ENCODE results near the gene DPM1. TPM values are rescaled to one million over a fixed set of nuclear protein-coding genes. Genes with fewer than 3 reads are reported as not detected.
A peak's percentile ranks its signal among the peaks of the same experiment; 100 is the strongest.

The DPM1 gene
- total and polyA plus RNA-seq, 2 experiments from 2014 or later, result 76.2 to 89.8 TPM

GRCh38 chr20:50920997-50921396 lies 37.3 kb downstream of the DPM1 start:
- peak in 1 of 2 donors; percentile 49 for DNase-seq (ENCODE audit: low read depth in 1 of 2, low spot score in 1 of 2)
- Histone ChIP-seq H3K4me1 (ENCODE audit: low read depth) (peaks cover 17% of the 10 kb centered on the region), H3K27ac (no peak overlapping the region), H3K4me3 (no peak overlapping the region), H3K36me3 (peaks cover 8% of the 10 kb centered on the region), H3K9me3 (ENCODE audit: low read depth) (no peaks in the 10 kb centered on the region), H3K27me3 (no peaks in the 10 kb centered on the region)
- TF ChIP-seq, protein P1, sequence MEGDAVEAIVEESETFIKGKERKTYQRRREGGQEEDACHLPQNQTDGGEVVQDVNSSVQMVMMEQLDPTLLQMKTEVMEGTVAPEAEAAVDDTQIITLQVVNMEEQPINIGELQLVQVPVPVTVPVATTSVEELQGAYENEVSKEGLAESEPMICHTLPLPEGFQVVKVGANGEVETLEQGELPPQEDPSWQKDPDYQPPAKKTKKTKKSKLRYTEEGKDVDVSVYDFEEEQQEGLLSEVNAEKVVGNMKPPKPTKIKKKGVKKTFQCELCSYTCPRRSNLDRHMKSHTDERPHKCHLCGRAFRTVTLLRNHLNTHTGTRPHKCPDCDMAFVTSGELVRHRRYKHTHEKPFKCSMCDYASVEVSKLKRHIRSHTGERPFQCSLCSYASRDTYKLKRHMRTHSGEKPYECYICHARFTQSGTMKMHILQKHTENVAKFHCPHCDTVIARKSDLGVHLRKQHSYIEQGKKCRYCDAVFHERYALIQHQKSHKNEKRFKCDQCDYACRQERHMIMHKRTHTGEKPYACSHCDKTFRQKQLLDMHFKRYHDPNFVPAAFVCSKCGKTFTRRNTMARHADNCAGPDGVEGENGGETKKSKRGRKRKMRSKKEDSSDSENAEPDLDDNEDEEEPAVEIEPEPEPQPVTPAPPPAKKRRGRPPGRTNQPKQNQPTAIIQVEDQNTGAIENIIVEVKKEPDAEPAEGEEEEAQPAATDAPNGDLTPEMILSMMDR (IDR thresholded peaks at IDR 0.05; ENCODE audit: low read depth, low read length), result no peak

GRCh38 chr20:50919567-50919966 lies 38.8 kb downstream of the DPM1 start:
- H3K4me1 ChIP-seq (ENCODE audit: low read depth), result peaks cover 28% of the 10 kb centered on the region
- TF ChIP-seq, protein P1 (IDR thresholded peaks at IDR 0.05; ENCODE audit: low read depth, low read length), result no peak
- no peak overlapping the region for H3K27ac ChIP-seq
- DNase-seq (ENCODE audit: low read depth in 1 of 2, low spot score in 1 of 2), result peak in 1 of 2 donors; percentile 77
- no peaks in the 10 kb centered on the region for H3K27me3 ChIP-seq
- no peak overlapping the region for H3K4me3 ChIP-seq
- peaks cover 8% of the 10 kb centered on the region for H3K36me3 ChIP-seq
- no peaks in the 10 kb centered on the region for H3K9me3 ChIP-seq (ENCODE audit: low read depth)

GRCh38 chr20:50918403-50918802 lies 39.9 kb downstream of the DPM1 start:
- no peak overlapping the region for H3K4me3 ChIP-seq
- peak overlapping the region; percentile 35 for H3K27ac ChIP-seq
- H3K4me1 ChIP-seq (ENCODE audit: low read depth), result peaks cover 40% of the 10 kb centered on the region
- peak in 1 of 2 donors; percentile 51 for DNase-seq (ENCODE audit: low read depth in 1 of 2, low spot score in 1 of 2)
- TF ChIP-seq, protein P1 (IDR thresholded peaks at IDR 0.05; ENCODE audit: low read depth, low read length), result no peak
- H3K36me3 ChIP-seq, result peaks cover 4% of the 10 kb centered on the region
- no peaks in the 10 kb centered on the region for H3K9me3 ChIP-seq (ENCODE audit: low read depth)
- no peaks in the 10 kb centered on the region for H3K27me3 ChIP-seq

- no peak for DNase-seq (ENCODE audit: low read depth in 1 of 2, low spot score in 1 of 2)
- Histone ChIP-seq H3K27me3 (no peaks in the 10 kb centered on the region), H3K4me3 (no peak overlapping the region), H3K27ac (peak overlapping the region; percentile 76), H3K36me3 (no peaks in the 10 kb centered on the region), H3K4me1 (ENCODE audit: low read depth) (peaks cover 42% of the 10 kb centered on the region), H3K9me3 (ENCODE audit: low read depth) (no peaks in the 10 kb centered on the region)
- TF ChIP-seq, protein P1 (IDR thresholded peaks at IDR 0.05; ENCODE audit: low read depth, low read length), result no peak
These were observed 41.4 kb downstream of the DPM1 start for GRCh38 chr20:50916934-50917333.

DNA sequence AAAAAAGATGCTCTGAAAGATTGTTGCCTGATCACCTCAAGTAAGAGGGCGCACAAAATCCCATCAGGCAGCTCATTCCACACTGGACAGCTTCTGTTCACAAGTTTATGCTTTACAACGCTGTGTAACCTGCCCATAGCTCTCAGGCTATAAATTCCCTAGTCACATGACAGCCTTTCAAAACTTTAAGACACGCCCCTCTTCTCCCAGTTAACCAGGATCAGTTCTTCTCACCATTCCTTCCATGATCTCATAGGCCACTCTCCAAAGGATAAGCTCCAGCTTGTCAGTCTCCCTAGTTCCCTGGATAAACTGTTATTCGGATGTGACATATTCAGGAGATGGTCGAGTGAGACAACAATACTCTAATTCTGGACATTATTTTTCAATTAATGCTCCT lies 42.1 kb downstream of the DPM1 start:
- H3K4me1 ChIP-seq (ENCODE audit: low read depth), result peaks cover 42% of the 10 kb centered on the region
- TF ChIP-seq, protein P1 (IDR thresholded peaks at IDR 0.05; ENCODE audit: low read depth, low read length), result no peak
- no peaks in the 10 kb centered on the region for H3K9me3 ChIP-seq (ENCODE audit: low read depth)
- no peaks in the 10 kb centered on the region for H3K27me3 ChIP-seq
- H3K27ac ChIP-seq, result peak overlapping the region; percentile 76
- peak; percentile 57 to 78 for DNase-seq (ENCODE audit: low read depth in 1 of 2, low spot score in 1 of 2)
- H3K36me3 ChIP-seq, result no peaks in the 10 kb centered on the region
- H3K4me3 ChIP-seq, result no peak overlapping the region

DNA sequence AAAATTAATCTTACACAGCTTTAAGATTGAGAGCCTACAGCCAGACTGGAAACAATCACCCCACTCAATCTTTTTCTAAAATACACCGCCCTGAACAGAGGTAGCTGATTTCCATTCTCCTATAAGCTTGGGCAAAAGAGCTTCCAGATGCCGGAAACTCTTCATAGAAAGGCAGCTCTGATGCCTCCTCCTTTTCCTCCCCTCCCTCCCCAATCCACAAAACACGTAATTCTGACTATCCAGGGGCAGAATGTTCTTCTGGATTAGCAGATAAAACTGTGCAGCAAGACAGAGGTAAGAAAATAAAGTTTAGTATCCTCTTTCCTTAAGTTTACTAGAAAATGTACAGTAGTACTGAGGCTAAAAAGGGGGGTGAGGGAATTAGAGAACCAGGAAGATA lies 42.9 kb downstream of the DPM1 start:
- no peak overlapping the region for H3K4me3 ChIP-seq
- peak overlapping the region; percentile 76 for H3K27ac ChIP-seq
- peak in 1 of 2 donors; percentile 64 for DNase-seq (ENCODE audit: low read depth in 1 of 2, low spot score in 1 of 2)
- H3K4me1 ChIP-seq (ENCODE audit: low read depth), result peaks cover 42% of the 10 kb centered on the region
- H3K9me3 ChIP-seq (ENCODE audit: low read depth), result no peaks in the 10 kb centered on the region
- no peaks in the 10 kb centered on the region for H3K36me3 ChIP-seq
- TF ChIP-seq, protein P1 (IDR thresholded peaks at IDR 0.05; ENCODE audit: low read depth, low read length), result no peak
- H3K27me3 ChIP-seq, result no peaks in the 10 kb centered on the region

Measured in cardiac muscle cell (in vitro differentiated cells and primary cell).